GM18511 (cell line): Measurements from ENCODE around the gene APBA1.
A peak's percentile ranks its signal among the peaks of the same experiment; 100 is the strongest.

Experiments used
- ATAC-seq: cut with Tn5 transposase; IDR thresholded peaks from one replicate; pipeline ENCODE4 v1.9.1; 2021; ENCODE audit warnings: mild to moderate bottlenecking, moderate library complexity; ENCODE audit not compliant: unreplicated experiment

The APBA1 gene

GRCh38 chr9:69671879-69672595 lies at the start of gene APBA1:
APBA1 (minus strand) TSS chr9:69672371.
- ATAC-seq, result peak; percentile 56

- no peak for ATAC-seq
These were observed 47.8 kb upstream of the APBA1 start for GRCh38 chr9:69719983-69720382.

- no peak for ATAC-seq
These were observed 47.2 kb upstream of the APBA1 start for GRCh38 chr9:69719367-69719766.

GRCh38 chr9:69718218-69718617 lies 46.0 kb upstream of the APBA1 start:
- ATAC-seq, result no peak

- no peak for ATAC-seq
These were observed 43.7 kb upstream of the APBA1 start for GRCh38 chr9:69715825-69716224.

GRCh38 chr9:69715096-69715495 lies 42.9 kb upstream of the APBA1 start:
- ATAC-seq, result no peak

- no peak for ATAC-seq
These were observed 25.3 kb upstream of the APBA1 start for GRCh38 chr9:69697475-69697874.

- ATAC-seq, result no peak
These were observed 24.6 kb upstream of the APBA1 start for GRCh38 chr9:69696802-69697201.

- no peak for ATAC-seq
These were observed 17.9 kb upstream of the APBA1 start for GRCh38 chr9:69689991-69690538.

GRCh38 chr9:69683927-69684326 lies 11.8 kb upstream of the APBA1 start:
- no peak for ATAC-seq

- no peak for ATAC-seq
These were observed 6.8 kb upstream of the APBA1 start for GRCh38 chr9:69678843-69679538.

GRCh38 chr9:69677931-69678330 lies 5.8 kb upstream of the APBA1 start:
- ATAC-seq, result no peak

GRCh38 chr9:69675563-69675962 lies 3.4 kb upstream of the APBA1 start:
- no peak for ATAC-seq

- ATAC-seq, result no peak
These were observed 2.7 kb upstream of the APBA1 start for GRCh38 chr9:69674716-69675438.

GRCh38 chr9:69674112-69674685 lies 2.0 kb upstream of the APBA1 start:
- ATAC-seq, result no peak

GRCh38 chr9:69673311-69673640 lies 1.1 kb upstream of the APBA1 start:
- no peak for ATAC-seq

- peak; percentile 96 for ATAC-seq
These were observed 582 bp upstream of the APBA1 start for GRCh38 chr9:69672596-69673310.

GRCh38 chr9:69671311-69671878 lies 776 bp downstream of the APBA1 start:
- no peak for ATAC-seq

- ATAC-seq, result no peak
These were observed 4.9 kb downstream of the APBA1 start for GRCh38 chr9:69667306-69667705.

GRCh38 chr9:69660304-69660703 lies 11.9 kb downstream of the APBA1 start:
- no peak for ATAC-seq
